CD4-positive, CD25-positive, alpha-beta regulatory T cell (primary cell): ENCODE results near the gene TRABD2A. TPM values are rescaled to one million over a fixed set of nuclear protein-coding genes. Genes with fewer than 3 reads are reported as not detected.

ENCODE experiments used
- ATAC-seq, 2 donors: fragments of 150-1000 bp; cut with Tn5 transposase; one replicate each; pipeline ENCODE4 v1.10.0; 2021; ENCODE audit warnings: low read depth in 2 of 2, moderate number of reproducible peaks in 2 of 2, moderate library complexity in 1 of 2
- DNase-seq, 3 donors: peaks; one replicate each; pipeline versions ENCODE4 v3.0.0 to v3.0.0-alpha.2; 2012 to 2022; ENCODE audit warnings: mixed read lengths in 1 of 3
- H3K27ac ChIP-seq: one replicate; pipeline ENCODE4 v1.7.0; 2013; ENCODE audit warnings: mild to moderate bottlenecking, low read length; ENCODE audit not compliant: insufficient read depth, poor library complexity, severe bottlenecking
- H3K27me3 ChIP-seq: one replicate; pipeline ENCODE4 v1.7.0; 2013; ENCODE audit warnings: low read length; ENCODE audit not compliant: control insufficient read depth, insufficient read depth
- H3K36me3 ChIP-seq: one replicate; pipeline ENCODE4 v1.7.0; 2013; ENCODE audit warnings: mild to moderate bottlenecking, low read length, moderate library complexity; ENCODE audit not compliant: control insufficient read depth, insufficient read depth
- H3K4me1 ChIP-seq: 2 replicates; pipeline ENCODE4 v1.7.0; 2013; ENCODE audit warnings: mild to moderate bottlenecking, low read length; ENCODE audit not compliant: insufficient read depth, control insufficient read depth, poor library complexity, severe bottlenecking
- H3K4me3 ChIP-seq: one replicate; pipeline ENCODE4 v1.7.0; 2013; ENCODE audit warnings: low read depth, mild to moderate bottlenecking, low read length, moderate library complexity
- H3K9me3 ChIP-seq, 2 experiments: 1 replicate in 1 of 2; 2 replicates in 1 of 2; pipeline ENCODE4 v1.7.0; 2013; ENCODE audit warnings: low read length in 2 of 2, mild to moderate bottlenecking in 1 of 2, moderate library complexity in 1 of 2; ENCODE audit not compliant: control insufficient read depth in 2 of 2
- H3K27ac Mint-ChIP-seq, 3 donors: one replicate each; pipeline ENCODE4 v1.8.0; 2020 to 2022; ENCODE audit warnings: mild to moderate bottlenecking in 3 of 3, mixed read lengths in 3 of 3, moderate library complexity in 2 of 3
- H3K27me3 Mint-ChIP-seq: one replicate; pipeline ENCODE4 v1.8.0; 2022; ENCODE audit warnings: mild to moderate bottlenecking, mixed read lengths
- H3K36me3 Mint-ChIP-seq: one replicate; pipeline ENCODE4 v1.8.0; 2020; ENCODE audit warnings: mixed read lengths
- H3K4me1 Mint-ChIP-seq, 4 donors: one replicate each; pipeline ENCODE4 v1.8.0; 2020 to 2022; ENCODE audit warnings: mixed read lengths in 4 of 4, mild to moderate bottlenecking in 1 of 4
- H3K4me3 Mint-ChIP-seq, 4 donors: one replicate each; pipeline ENCODE4 v1.8.0; 2020 to 2022; ENCODE audit warnings: mild to moderate bottlenecking in 4 of 4, mixed read lengths in 4 of 4, moderate library complexity in 3 of 4
- H3K9me3 Mint-ChIP-seq, 7 donors: one replicate each; pipeline ENCODE4 v1.8.0; 2020 to 2022; ENCODE audit warnings: mixed read lengths in 7 of 7, mild to moderate bottlenecking in 3 of 7, moderate library complexity in 2 of 7
- polyA plus RNA-seq, 4 donors: library from polyadenylated mRNA; unstranded; fragments of 300-500 nt; fragmentation: Illumina TruSeq; gene quantifications; one replicate each; pipeline ENCODE4 v1.2.3, GENCODE V29; 2021
- total RNA-seq: library from RNA; stranded (reverse); gene quantifications from one replicate; pipeline ENCODE4 v1.2.3, GENCODE V29; 2022

The TRABD2A gene
- total and polyA plus RNA-seq, 5 donors from 2014 or later = 32.9 to 48.8 (median 40.6) TPM

DNA sequence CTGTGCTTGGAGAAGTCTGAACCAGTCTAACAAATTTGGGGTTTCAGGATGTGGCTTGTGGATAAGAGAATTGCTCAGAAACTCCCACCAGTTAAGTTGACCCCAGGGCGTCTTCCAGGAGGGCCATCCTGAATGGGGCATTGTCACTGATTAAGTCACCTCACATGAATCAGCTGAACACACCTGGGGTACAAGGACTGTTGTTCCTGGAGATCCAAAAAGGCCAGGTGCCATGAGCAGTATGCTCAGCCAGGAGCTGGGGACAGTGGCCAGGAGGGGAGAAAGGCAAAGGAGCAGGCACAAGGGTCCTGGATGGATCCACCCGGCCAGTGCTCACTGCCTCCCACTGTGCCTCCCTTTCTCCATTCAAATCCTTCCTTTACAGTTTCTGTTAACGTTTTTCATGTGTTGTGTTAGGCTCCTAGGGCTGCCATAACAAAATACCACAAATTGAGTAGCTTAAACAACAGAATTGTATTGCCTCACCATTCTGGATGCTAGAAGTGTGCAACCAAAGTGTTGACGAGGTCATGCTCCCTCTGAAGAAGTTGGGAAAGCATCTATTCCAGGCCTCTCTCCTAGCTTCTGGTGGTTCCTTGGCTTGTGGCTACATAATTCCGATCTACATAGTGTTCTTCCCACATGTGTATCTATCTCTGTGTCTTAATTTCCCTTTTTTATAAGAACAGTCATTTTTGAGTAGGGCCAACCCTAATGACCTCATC, 33.4 kb downstream of the TRABD2A start:
- no peak for DNase-seq
- H3K9me3 Mint-ChIP-seq = peaks cover 0 to 4% (median 0%) of the 10 kb centered on the region in 7 donors
- peak overlapping the region; percentile 92 to 100 (median 94) for H3K27ac Mint-ChIP-seq
- no peaks in the 10 kb centered on the region for H3K9me3 ChIP-seq
- no peaks in the 10 kb centered on the region for H3K36me3 ChIP-seq
- ATAC-seq = no peak
- peak overlapping the region; percentile 72 to 83 (median 78) for H3K4me3 Mint-ChIP-seq
- H3K27ac ChIP-seq = peak overlapping the region; percentile 81
- H3K4me1 Mint-ChIP-seq = peaks cover 32 to 98% (median 78%) of the 10 kb centered on the region in 4 donors
- peak overlapping the region; percentile 42 for H3K4me3 ChIP-seq
- H3K27me3 ChIP-seq = no peaks in the 10 kb centered on the region
- H3K4me1 ChIP-seq = peaks cover 88% of the 10 kb centered on the region
- H3K27me3 Mint-ChIP-seq = no peaks in the 10 kb centered on the region
- peaks cover 29% of the 10 kb centered on the region for H3K36me3 Mint-ChIP-seq

DNA sequence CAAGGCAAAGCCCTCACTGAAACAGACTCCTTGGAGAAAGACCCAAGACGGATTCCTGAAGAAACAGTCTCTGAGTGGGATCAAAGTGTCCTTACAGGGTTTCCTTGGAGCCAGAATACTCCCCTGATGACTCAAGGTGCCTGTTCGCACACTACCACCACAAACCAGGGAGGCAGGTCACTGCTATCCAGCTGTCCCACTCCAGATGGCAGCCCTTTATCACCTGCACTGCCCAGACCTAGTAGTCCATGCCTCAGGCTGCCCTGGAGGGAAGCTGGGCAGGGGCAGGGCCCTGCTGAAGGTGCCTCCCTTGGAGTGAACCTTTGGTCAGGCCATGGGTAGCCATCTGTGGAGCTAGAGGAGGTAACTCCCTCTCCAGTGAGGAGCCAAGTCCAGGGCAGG, 34.1 kb downstream of the TRABD2A start:
- Histone ChIP-seq H3K27me3 (no peaks in the 10 kb centered on the region), H3K9me3 (no peaks in the 10 kb centered on the region), H3K4me3 (peak overlapping the region; percentile 42), H3K4me1 (peaks cover 95% of the 10 kb centered on the region), H3K36me3 (no peaks in the 10 kb centered on the region), H3K27ac (peak overlapping the region; percentile 81)
- Mint-ChIP-seq H3K27ac (peak overlapping the region; percentile 92 to 100 (median 94)), H3K4me1 (peaks cover 34 to 98% (median 78%) of the 10 kb centered on the region in 4 donors), H3K27me3 (no peaks in the 10 kb centered on the region), H3K36me3 (peaks cover 22% of the 10 kb centered on the region), H3K9me3 (peaks cover 0 to 4% (median 0%) of the 10 kb centered on the region in 7 donors), H3K4me3 (peak overlapping the region; percentile 72 to 83 (median 78))
- ATAC-seq (no peak), DNase-seq (no peak)

GRCh38 chr2:84846041-84846663, 34.7 kb downstream of the TRABD2A start:
- peak; percentile 25 to 93 (median 80) for DNase-seq
- ATAC-seq = peak; percentile 82 to 84
- Mint-ChIP-seq H3K4me3 (peak overlapping the region; percentile 72 to 83 (median 78)), H3K27ac (peak overlapping the region; percentile 92 to 100 (median 94)), H3K27me3 (no peaks in the 10 kb centered on the region), H3K9me3 (peaks cover 0 to 4% (median 0%) of the 10 kb centered on the region in 7 donors), H3K4me1 (peaks cover 38 to 98% (median 79%) of the 10 kb centered on the region in 4 donors), H3K36me3 (peaks cover 16% of the 10 kb centered on the region)
- peak overlapping the region; percentile 42 for H3K4me3 ChIP-seq
- H3K27ac ChIP-seq = peak overlapping the region; percentile 81
- H3K4me1 ChIP-seq = peaks cover 100% of the 10 kb centered on the region
- H3K9me3 ChIP-seq = no peaks in the 10 kb centered on the region
- H3K27me3 ChIP-seq = no peaks in the 10 kb centered on the region
- H3K36me3 ChIP-seq = no peaks in the 10 kb centered on the region

DNA sequence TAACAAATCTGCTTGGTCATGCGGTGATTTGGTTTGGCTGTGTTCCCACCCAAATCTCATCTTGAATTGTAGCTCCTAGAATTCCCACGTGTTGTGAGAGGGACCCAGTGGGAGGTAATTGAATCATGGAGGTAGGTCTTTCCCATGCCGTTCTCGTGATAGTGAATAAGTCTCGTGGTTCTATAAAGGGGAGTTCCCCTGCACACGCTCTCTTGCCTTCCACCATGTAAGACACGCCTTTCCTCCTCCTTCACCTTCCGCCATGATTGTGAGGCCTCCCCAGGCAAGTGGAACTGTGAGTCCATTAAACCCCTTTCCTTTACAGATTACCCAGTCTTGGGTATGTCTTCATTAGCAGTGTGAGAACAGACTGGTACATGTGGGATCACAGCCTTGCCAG, 36.7 kb downstream of the TRABD2A start:
- no peak for DNase-seq
- H3K27me3 ChIP-seq = no peaks in the 10 kb centered on the region
- Mint-ChIP-seq H3K4me3 (peak overlapping the region in 3 of 4 donors; percentile 53 to 74 (median 64)), H3K4me1 (peaks cover 42 to 98% (median 84%) of the 10 kb centered on the region in 4 donors), H3K27ac (peak overlapping the region; percentile 94 to 100 (median 95)), H3K27me3 (no peaks in the 10 kb centered on the region), H3K36me3 (peaks cover 28% of the 10 kb centered on the region), H3K9me3 (peaks cover 0 to 5% (median 1%) of the 10 kb centered on the region in 7 donors)
- ATAC-seq = no peak
- peak overlapping the region; percentile 81 for H3K27ac ChIP-seq
- no peaks in the 10 kb centered on the region for H3K9me3 ChIP-seq
- peak overlapping the region; percentile 29 for H3K4me3 ChIP-seq
- no peaks in the 10 kb centered on the region for H3K36me3 ChIP-seq
- H3K4me1 ChIP-seq = peaks cover 100% of the 10 kb centered on the region

GRCh38 chr2:84841577-84841976, 39.3 kb downstream of the TRABD2A start:
- Histone ChIP-seq H3K9me3 (no peaks in the 10 kb centered on the region), H3K4me3 (peak overlapping the region; percentile 66), H3K27ac (peak overlapping the region; percentile 81), H3K36me3 (peaks cover 7% of the 10 kb centered on the region), H3K27me3 (no peaks in the 10 kb centered on the region), H3K4me1 (peaks cover 93% of the 10 kb centered on the region)
- peak; percentile 14 for ATAC-seq
- Mint-ChIP-seq H3K4me1 (peaks cover 32 to 94% (median 84%) of the 10 kb centered on the region in 4 donors), H3K9me3 (peaks cover 0 to 6% (median 1%) of the 10 kb centered on the region in 7 donors), H3K4me3 (peak overlapping the region; percentile 35 to 87 (median 80)), H3K27me3 (no peaks in the 10 kb centered on the region), H3K36me3 (peaks cover 46% of the 10 kb centered on the region), H3K27ac (peak overlapping the region; percentile 94 to 100 (median 95))
- peak in 1 of 3 donors; percentile 43 for DNase-seq

DNA sequence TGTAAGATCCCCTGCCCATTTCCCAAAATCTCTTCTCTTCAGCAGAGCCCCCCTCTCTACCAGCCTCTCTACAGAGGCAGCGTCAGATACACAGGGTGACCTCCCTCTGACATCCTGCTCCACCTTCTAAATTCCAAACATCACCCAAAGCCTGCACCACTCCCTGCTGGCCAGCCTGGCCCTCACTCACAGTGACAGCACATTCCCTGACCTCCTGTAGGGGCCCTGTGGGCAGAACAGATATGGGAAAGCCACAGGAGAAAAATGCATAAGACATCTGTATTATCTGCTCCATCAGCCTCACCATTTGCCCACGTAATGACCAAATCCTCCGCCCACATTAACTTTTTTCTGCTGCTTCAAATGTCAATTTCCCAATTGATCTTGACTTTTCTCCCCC, 40.6 kb downstream of the TRABD2A start:
- H3K36me3 Mint-ChIP-seq = peaks cover 57% of the 10 kb centered on the region
- H3K4me1 Mint-ChIP-seq = peaks cover 26 to 93% (median 80%) of the 10 kb centered on the region in 4 donors
- Histone ChIP-seq H3K36me3 (peaks cover 7% of the 10 kb centered on the region), H3K27ac (peak overlapping the region; percentile 81), H3K4me1 (peaks cover 80% of the 10 kb centered on the region), H3K9me3 (no peaks in the 10 kb centered on the region), H3K4me3 (peak overlapping the region; percentile 66), H3K27me3 (no peaks in the 10 kb centered on the region)
- peak overlapping the region; percentile 94 to 100 (median 95) for H3K27ac Mint-ChIP-seq
- peak overlapping the region; percentile 75 to 92 (median 86) for H3K4me3 Mint-ChIP-seq
- no peaks in the 10 kb centered on the region for H3K27me3 Mint-ChIP-seq
- DNase-seq (no peak), ATAC-seq (no peak)
- peaks cover 0 to 10% (median 5%) of the 10 kb centered on the region in 7 donors for H3K9me3 Mint-ChIP-seq

GRCh38 chr2:84839851-84840250, 41.0 kb downstream of the TRABD2A start:
- Histone ChIP-seq H3K36me3 (peaks cover 7% of the 10 kb centered on the region), H3K27ac (peak overlapping the region; percentile 81), H3K9me3 (peaks cover 0 to 4% of the 10 kb centered on the region in 2 experiments), H3K4me3 (peak overlapping the region; percentile 66), H3K27me3 (no peaks in the 10 kb centered on the region), H3K4me1 (peaks cover 76% of the 10 kb centered on the region)
- DNase-seq (no peak), ATAC-seq (no peak)
- Mint-ChIP-seq H3K36me3 (peaks cover 59% of the 10 kb centered on the region), H3K9me3 (peaks cover 0 to 11% (median 5%) of the 10 kb centered on the region in 7 donors), H3K4me1 (peaks cover 26 to 91% (median 80%) of the 10 kb centered on the region in 4 donors), H3K27me3 (no peaks in the 10 kb centered on the region), H3K27ac (peak overlapping the region; percentile 94 to 100 (median 95)), H3K4me3 (peak overlapping the region; percentile 75 to 92 (median 86))
